Stimulated activated CD4-positive, alpha-beta T cell treated with anti-CD3 and anti-CD28 coated beads, Interleukin-12 subunit alpha, Interleukin-12 subunit beta, amount 100 ng/mL, for 4 hours (primary cell): ENCODE results near the gene SCMH1.
"Not testable (repeated sequence)": the region's sequence is repeated elsewhere in the genome, so short reads cannot be mapped to it uniquely, and the experiment has no call there.

Source experiments
- DNase-seq: peaks from one replicate; pipeline ENCODE4 v3.0.0-alpha.2; 2020

The SCMH1 gene

GRCh38 chr1:41200728-41201127 is 41.4 kb downstream of the SCMH1 start:
- DNase-seq = no peak

GRCh38 chr1:41199375-41199774 is 42.7 kb downstream of the SCMH1 start:
- no peak for DNase-seq

GRCh38 chr1:41192456-41193178 is 49.5 kb downstream of the SCMH1 start:
- no peak for DNase-seq

- no peak for DNase-seq
These were observed 57.7 kb downstream of the SCMH1 start for GRCh38 chr1:41184446-41184845.

- not testable (repeated sequence) for DNase-seq
These were observed 63.9 kb downstream of the SCMH1 start for GRCh38 chr1:41178230-41178629.

- no peak for DNase-seq
These were observed 66.6 kb downstream of the SCMH1 start for GRCh38 chr1:41175546-41175945.

GRCh38 chr1:41174170-41174569 is 67.9 kb downstream of the SCMH1 start:
- no peak for DNase-seq

- no peak for DNase-seq
These were observed 68.5 kb downstream of the SCMH1 start for GRCh38 chr1:41173651-41174050.

- DNase-seq = no peak
These were observed 70.7 kb downstream of the SCMH1 start for GRCh38 chr1:41171266-41171874.

GRCh38 chr1:41169799-41170180 is 72.3 kb downstream of the SCMH1 start:
- no peak for DNase-seq

- no peak for DNase-seq
These were observed 72.9 kb downstream of the SCMH1 start for GRCh38 chr1:41169066-41169798.

GRCh38 chr1:41167667-41168066 is 74.4 kb downstream of the SCMH1 start:
- DNase-seq = no peak

- no peak for DNase-seq
These were observed 77.4 kb downstream of the SCMH1 start for GRCh38 chr1:41164727-41165126.

- DNase-seq = no peak
These were observed 79.7 kb downstream of the SCMH1 start for GRCh38 chr1:41162441-41162840.

GRCh38 chr1:41161846-41162245 is 80.3 kb downstream of the SCMH1 start:
- DNase-seq = no peak

GRCh38 chr1:41160498-41161110 is 81.5 kb downstream of the SCMH1 start:
- no peak for DNase-seq

GRCh38 chr1:41158966-41159365 is 83.1 kb downstream of the SCMH1 start:
- no peak for DNase-seq

GRCh38 chr1:41158147-41158875 is 83.8 kb downstream of the SCMH1 start:
- no peak for DNase-seq

GRCh38 chr1:41155105-41155504 is 87.0 kb downstream of the SCMH1 start:
- no peak for DNase-seq

GRCh38 chr1:41153750-41154274 is 88.3 kb downstream of the SCMH1 start:
- DNase-seq = no peak

- DNase-seq = no peak
These were observed 89.5 kb downstream of the SCMH1 start for GRCh38 chr1:41152622-41153044.

GRCh38 chr1:41151846-41152245 is 90.3 kb downstream of the SCMH1 start:
- DNase-seq = no peak

GRCh38 chr1:41149570-41149969 is 92.5 kb downstream of the SCMH1 start:
- no peak for DNase-seq
